Gastroesophageal sphincter (tissue), 4 donors: ENCODE measurements around the gene EDAR. TPM values are rescaled to one million over a fixed set of nuclear protein-coding genes. Genes with fewer than 3 reads are reported as not detected.

Experiments used
- ATAC-seq: fragments of 150-250 bp; one replicate; pipeline ENCODE4 v1.9.1; 2016; ENCODE audit warnings: mild to moderate bottlenecking, moderate library complexity
- H3K27ac ChIP-seq, 4 donors: fragments of 200-600 bp; sonication (generic) in 3 of 4; 1 replicate in 3 of 4; 2 replicates in 1 of 4; pipeline ENCODE4 v1.5.1; 2016 to 2019
- H3K27me3 ChIP-seq: fragments of 200-600 bp; sonication (generic); one replicate; pipeline ENCODE4 v1.5.1; 2019
- H3K36me3 ChIP-seq, 2 donors: fragments of 200-600 bp; sonication (generic); one replicate each; pipeline ENCODE4 v1.5.1; 2019; ENCODE audit warnings: control low read depth in 1 of 2
- H3K4me1 ChIP-seq, 3 donors: fragments of 200-600 bp; sonication (generic); 1 replicate in 2 of 3; 2 replicates in 1 of 3; pipeline ENCODE4 v1.5.1; 2016 to 2019; ENCODE audit warnings: control low read depth in 2 of 3
- H3K4me3 ChIP-seq, 2 donors: fragments of 200-600 bp; sonication (generic); one replicate each; pipeline ENCODE4 v1.5.1; 2019; ENCODE audit warnings: mild to moderate bottlenecking in 1 of 2, moderate library complexity in 1 of 2
- H3K9me3 ChIP-seq, 3 donors: fragments of 200-600 bp; sonication (generic); one replicate each; pipeline ENCODE4 v1.5.1; 2017 to 2019; ENCODE audit warnings: control low read depth in 2 of 3
- CTCF ChIP-seq, 4 experiments: fragments of 200-600 bp in 2 of 4; fragments of 450-650 bp in 2 of 4; sonication (generic) in 1 of 4; IDR thresholded peaks; one replicate each; pipeline ENCODE4 v1.5.1; 2017 to 2019; ENCODE audit warnings: antibody characterized with exemption in 4 of 4, mild to moderate bottlenecking in 2 of 4, moderate library complexity in 2 of 4
- EP300 ChIP-seq: sonication (generic); formaldehyde crosslinking; IDR thresholded peaks from one replicate; pipeline ENCODE4 v1.6.1; 2017; ENCODE audit warnings: antibody characterized with exemption, mild to moderate bottlenecking
- POLR2A ChIP-seq, 2 donors: fragments of 450-650 bp; IDR thresholded peaks; one replicate each; pipeline ENCODE4 v1.6.1; 2017; ENCODE audit warnings: antibody characterized with exemption in 2 of 2, mild to moderate bottlenecking in 2 of 2, moderate library complexity in 1 of 2
- POLR2AphosphoS5 ChIP-seq: sonication (generic); formaldehyde crosslinking; IDR thresholded peaks from one replicate; pipeline ENCODE4 v1.6.1; 2017; ENCODE audit warnings: antibody characterized with exemption
- WGBS, 2 donors: methylation state at CpG; one replicate each; pipeline ENCODE4 v1.1.5; 2018; ENCODE audit warnings: low coverage in 1 of 2; 5-methylcytosine and 5-hydroxymethylcytosine counted together
- total RNA-seq, 4 donors: library from RNA; depleted of rRNA; stranded (reverse); fragments of >200 nt; gene quantifications; one replicate each; pipeline ENCODE4 v1.1.0, GENCODE V29; 2016

The EDAR gene
- total RNA-seq, 4 donors from 2014 or later, result 0.92 TPM; not detected in 3

GRCh38 chr2:108983610-108984009 lies 5.4 kb downstream of the EDAR start:
- Histone ChIP-seq H3K27me3 (peaks cover 22% of the 10 kb centered on the region), H3K9me3 (no peaks in the 10 kb centered on the region), H3K4me3 (no peak overlapping the region), H3K27ac (no peak overlapping the region), H3K36me3 (no peaks in the 10 kb centered on the region), H3K4me1 (no peaks in the 10 kb centered on the region)
- ATAC-seq, result no peak
- no peak for TF ChIP-seq POLR2AphosphoS5
- TF ChIP-seq POLR2A (IDR thresholded peaks at IDR 0.05), result no peak
- TF ChIP-seq EP300, result no peak
- TF ChIP-seq CTCF (IDR thresholded peaks at IDR 0.05), result no peak
- 78 to 86% methylated on average over 4 to 5 of the region's 13 CpGs for WGBS, 2 donors

GRCh38 chr2:108983061-108983460 lies 6.0 kb downstream of the EDAR start:
- H3K27me3 ChIP-seq, result peaks cover 16% of the 10 kb centered on the region
- 81% methylated on average over 3 of the region's 3 CpGs for WGBS, 2 donors
- H3K9me3 ChIP-seq, result no peaks in the 10 kb centered on the region
- no peak for TF ChIP-seq EP300
- TF ChIP-seq POLR2AphosphoS5, result no peak
- no peak for TF ChIP-seq CTCF (IDR thresholded peaks at IDR 0.05)
- TF ChIP-seq POLR2A (IDR thresholded peaks at IDR 0.05), result no peak
- H3K4me1 ChIP-seq, result no peaks in the 10 kb centered on the region
- no peak overlapping the region for H3K27ac ChIP-seq
- no peak overlapping the region for H3K4me3 ChIP-seq
- no peak for ATAC-seq
- H3K36me3 ChIP-seq, result no peaks in the 10 kb centered on the region

- Histone ChIP-seq H3K9me3 (no peaks in the 10 kb centered on the region), H3K27me3 (peaks cover 9% of the 10 kb centered on the region), H3K36me3 (no peaks in the 10 kb centered on the region), H3K27ac (no peak overlapping the region), H3K4me1 (no peaks in the 10 kb centered on the region), H3K4me3 (no peak overlapping the region)
- no peak for ATAC-seq
- TF ChIP-seq CTCF (IDR thresholded peaks at IDR 0.05), result no peak
- no peak for TF ChIP-seq POLR2A (IDR thresholded peaks at IDR 0.05)
- TF ChIP-seq EP300, result no peak
- TF ChIP-seq POLR2AphosphoS5, result no peak
- WGBS, 2 donors, result 73 to 92% methylated on average over 2 to 4 of the region's 4 CpGs
These were observed 6.8 kb downstream of the EDAR start for GRCh38 chr2:108982259-108982679.

GRCh38 chr2:108981846-108982245 lies 7.2 kb downstream of the EDAR start:
- Histone ChIP-seq H3K27ac (no peak overlapping the region), H3K36me3 (no peaks in the 10 kb centered on the region), H3K9me3 (no peaks in the 10 kb centered on the region), H3K4me3 (no peak overlapping the region), H3K4me1 (no peaks in the 10 kb centered on the region), H3K27me3 (peaks cover 4% of the 10 kb centered on the region)
- ATAC-seq, result no peak
- no peak for TF ChIP-seq CTCF (IDR thresholded peaks at IDR 0.05)
- TF ChIP-seq EP300, result no peak
- TF ChIP-seq POLR2AphosphoS5, result no peak
- TF ChIP-seq POLR2A (IDR thresholded peaks at IDR 0.05), result no peak
- WGBS, 2 donors, result 64 to 72% methylated on average over 6 to 7 of the region's 7 CpGs

GRCh38 chr2:108980076-108980475 lies 8.9 kb downstream of the EDAR start:
- no peaks in the 10 kb centered on the region for H3K9me3 ChIP-seq
- H3K36me3 ChIP-seq, result no peaks in the 10 kb centered on the region
- WGBS, 2 donors, result 72 to 88% methylated on average over 4 to 6 of the region's 6 CpGs
- H3K27me3 ChIP-seq, result no peaks in the 10 kb centered on the region
- no peak for ATAC-seq
- TF ChIP-seq EP300, result no peak
- no peak for TF ChIP-seq CTCF (IDR thresholded peaks at IDR 0.05)
- no peak for TF ChIP-seq POLR2A (IDR thresholded peaks at IDR 0.05)
- no peak for TF ChIP-seq POLR2AphosphoS5
- no peaks in the 10 kb centered on the region for H3K4me1 ChIP-seq
- no peak overlapping the region for H3K27ac ChIP-seq
- H3K4me3 ChIP-seq, result no peak overlapping the region
